Activated CD8-positive, alpha-beta memory T cell treated with anti-CD3 and anti-CD28 coated beads, Interleukin-2, amount 50 U/mL, for 48 hours (primary cell): ENCODE data around the gene MYH6.
"Not testable (repeated sequence)": the region's sequence is repeated elsewhere in the genome, so short reads cannot be mapped to it uniquely, and the experiment has no call there.

Experiments
- DNase-seq: peaks from one replicate; pipeline ENCODE4 v3.0.0-alpha.2; 2020

Gene MYH6

DNA sequence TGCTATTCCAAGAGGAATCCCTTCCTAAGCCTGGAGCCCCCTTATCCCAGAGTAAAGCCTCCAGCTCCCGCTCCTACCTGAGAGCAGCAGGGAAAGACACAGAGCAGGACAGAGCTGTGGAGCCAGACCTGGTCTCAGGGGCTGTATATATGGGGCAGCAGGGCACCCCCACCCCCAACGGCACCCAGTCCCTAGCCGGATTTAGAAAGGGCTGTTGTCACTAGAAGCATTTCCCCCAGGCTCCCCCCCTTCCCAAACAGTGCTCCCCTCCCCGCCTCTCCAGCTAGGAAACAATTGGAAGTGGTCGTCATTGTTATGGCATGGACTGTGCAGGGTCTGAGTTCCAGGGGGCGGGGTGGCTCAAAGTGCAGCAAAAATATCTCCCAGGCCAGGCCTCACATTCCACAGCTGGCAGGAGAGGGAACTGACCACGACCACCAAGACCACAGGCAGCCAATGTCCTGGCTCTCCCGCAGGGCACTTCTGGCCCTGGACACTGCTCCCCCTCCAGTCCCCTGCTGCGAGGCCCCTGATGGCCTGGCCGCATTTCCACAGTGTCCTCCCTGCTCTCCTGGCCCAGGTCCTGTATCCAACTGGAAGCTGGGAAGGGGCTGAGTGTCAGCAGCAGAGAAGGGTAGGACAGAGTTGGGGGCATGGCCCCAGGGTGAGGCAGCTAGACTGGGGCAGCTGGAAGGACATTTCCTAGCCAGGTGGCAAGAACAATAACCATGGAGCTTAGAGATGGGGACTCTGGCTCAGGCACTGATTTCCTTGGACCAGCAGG is 27.7 kb upstream of the MYH6 start, which contains the start of gene MYH7:
Gene MYH7 (minus strand): TSS at position 118 of the 784 bp plus-strand sequence. CDS start 1,928 bp downstream, outside the sequence.
- DNase-seq, result peak; percentile 30

DNA sequence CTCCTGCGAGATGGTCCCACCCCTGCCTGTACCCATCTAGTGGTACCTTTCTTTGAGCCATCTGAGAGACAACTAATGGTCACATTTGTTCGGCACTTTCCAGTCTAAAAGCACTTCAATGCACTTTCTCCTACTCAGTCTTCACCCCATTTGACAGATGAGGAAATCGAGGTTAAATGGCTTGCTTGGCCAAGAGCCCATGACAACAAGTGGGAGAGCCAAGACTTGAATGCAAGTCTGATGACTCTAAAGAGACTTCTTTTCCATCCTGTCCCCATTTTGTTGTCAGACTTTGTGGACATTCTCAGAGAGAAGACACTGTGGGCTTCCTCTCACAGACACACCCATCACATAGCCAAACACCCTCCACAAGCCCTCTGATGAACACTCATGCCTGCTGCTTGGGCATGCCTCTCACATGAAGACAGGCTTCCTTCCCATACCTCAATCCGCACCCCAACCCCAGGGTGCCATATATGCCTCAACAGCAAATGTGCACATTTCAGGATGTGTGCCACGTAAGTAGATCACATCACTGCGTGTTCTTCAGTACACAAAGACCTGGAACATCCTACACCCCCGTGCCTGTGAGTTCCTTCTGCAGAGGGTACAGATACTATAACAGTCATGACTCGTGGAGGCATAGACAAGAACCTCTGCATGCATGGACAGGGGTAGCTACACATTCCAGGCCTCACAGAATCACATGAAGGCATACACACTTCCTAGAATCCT is 26.6 kb upstream of the MYH6 start:
- DNase-seq, result peak; percentile 40

DNA sequence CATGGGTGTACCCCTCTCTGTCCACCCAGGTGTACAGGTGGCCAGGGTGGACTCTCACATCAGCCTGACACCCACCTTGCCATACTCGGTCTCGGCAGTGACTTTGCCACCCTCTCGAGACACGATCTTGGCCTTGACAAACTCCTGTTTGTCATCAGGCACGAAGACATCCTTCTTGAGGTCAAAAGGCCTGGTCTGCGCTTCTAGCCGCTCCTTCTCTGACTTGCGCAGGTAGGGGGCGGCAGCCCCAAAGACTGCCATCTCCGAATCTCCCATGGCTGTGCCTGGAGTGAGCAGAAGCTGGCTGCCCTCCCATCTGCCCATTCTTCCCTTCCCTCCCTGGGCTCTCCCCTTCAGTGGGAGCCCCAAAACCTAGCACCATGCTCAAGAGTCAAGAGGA is 25.4 kb upstream of the MYH6 start:
- no peak for DNase-seq

DNA sequence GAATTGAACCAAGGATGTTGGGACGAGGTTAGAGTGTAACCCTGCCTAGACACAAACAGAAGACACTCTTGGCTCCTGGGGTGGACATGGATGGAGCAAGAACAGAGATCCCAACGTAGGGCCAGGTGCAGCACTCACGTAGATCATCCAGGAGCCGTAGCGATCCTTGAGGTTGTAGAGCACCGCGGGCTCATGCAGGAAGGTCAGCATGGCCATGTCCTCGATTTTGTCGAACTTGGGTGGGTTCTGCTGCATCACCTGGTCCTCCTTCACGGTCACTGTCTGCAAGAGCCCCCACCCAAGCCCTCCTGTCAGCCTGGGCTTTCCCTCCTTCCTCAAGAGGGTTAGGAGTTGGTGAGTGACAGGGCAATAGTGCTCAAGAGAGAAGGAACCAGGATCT is 24.9 kb upstream of the MYH6 start:
- DNase-seq, result no peak

DNA sequence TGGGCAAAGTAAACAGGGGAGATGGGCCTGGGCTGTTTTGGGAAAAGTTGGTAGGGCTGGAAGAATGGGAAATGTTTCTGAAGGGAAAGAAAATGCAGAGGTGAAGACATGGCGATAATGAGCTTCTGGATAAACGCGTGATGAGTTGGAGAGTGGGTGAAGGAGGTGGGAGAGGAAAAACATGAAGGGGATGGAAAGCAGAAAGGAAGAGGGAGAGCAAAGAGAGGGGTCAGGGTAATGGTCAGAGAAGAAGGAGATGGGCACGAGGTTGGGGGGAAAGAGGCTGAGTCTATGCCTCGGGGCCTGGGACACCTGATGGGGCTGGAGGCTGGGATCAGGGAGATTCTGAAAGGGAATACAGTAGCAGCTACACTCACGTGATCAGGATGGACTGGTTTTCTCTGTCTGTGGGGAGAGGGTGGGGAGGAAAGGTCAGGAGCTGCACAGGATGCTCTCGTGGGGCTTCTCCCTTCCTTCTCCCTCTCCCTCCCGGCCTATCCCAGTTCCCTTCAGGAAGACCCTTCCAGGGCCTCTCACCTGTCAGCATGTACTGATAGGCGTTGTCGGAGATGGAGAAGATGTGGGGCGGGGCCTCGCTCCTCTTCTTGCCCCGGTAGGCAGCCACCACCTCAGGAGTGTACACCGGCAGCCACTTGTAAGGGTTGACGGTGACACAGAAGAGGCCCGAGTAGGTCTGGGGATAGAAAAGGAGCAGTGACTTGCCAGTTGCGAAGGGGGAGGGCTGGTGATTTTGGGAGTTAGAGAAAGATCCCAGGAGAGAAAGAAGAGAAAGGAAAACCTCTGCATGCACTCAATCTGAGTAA is 24.2 kb upstream of the MYH6 start:
- DNase-seq, result no peak

DNA sequence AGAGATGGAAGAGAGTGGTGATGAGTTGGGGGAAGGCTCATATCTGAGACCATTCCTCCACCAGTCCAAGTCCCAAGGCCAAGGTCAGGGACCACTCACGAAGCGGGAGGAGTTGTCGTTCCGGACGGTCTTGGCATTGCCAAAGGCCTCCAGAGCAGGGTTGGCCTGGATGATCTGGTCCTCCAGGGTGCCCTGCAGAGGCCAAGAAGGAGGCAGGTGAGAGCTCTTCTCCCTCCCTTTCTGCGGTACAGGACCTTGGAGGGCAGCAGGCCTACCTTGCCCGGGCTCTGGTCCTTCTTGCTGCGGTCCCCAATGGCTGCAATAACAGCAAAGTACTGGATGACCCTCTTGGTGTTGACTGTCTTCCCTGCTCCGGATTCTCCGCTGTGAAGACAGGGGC is 23.4 kb upstream of the MYH6 start:
- DNase-seq, result no peak

DNA sequence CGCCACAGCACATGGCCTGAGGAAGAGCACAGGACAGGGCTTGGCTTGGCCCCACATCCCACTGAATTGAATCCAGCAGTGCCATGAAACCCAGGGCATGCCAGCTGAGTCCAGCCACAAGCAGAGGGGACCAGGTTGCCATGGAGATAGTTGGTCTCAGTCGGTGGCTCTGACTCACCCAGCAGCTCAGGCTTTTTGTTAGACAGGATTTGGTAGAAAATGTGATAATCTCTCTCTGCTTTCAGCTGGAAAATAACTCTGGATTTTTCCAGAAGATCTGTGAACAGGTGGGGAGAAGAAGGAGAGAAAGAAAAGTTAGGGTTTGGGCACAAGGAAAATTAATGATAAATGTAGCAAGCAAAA is 22.6 kb upstream of the MYH6 start:
- no peak for DNase-seq

DNA sequence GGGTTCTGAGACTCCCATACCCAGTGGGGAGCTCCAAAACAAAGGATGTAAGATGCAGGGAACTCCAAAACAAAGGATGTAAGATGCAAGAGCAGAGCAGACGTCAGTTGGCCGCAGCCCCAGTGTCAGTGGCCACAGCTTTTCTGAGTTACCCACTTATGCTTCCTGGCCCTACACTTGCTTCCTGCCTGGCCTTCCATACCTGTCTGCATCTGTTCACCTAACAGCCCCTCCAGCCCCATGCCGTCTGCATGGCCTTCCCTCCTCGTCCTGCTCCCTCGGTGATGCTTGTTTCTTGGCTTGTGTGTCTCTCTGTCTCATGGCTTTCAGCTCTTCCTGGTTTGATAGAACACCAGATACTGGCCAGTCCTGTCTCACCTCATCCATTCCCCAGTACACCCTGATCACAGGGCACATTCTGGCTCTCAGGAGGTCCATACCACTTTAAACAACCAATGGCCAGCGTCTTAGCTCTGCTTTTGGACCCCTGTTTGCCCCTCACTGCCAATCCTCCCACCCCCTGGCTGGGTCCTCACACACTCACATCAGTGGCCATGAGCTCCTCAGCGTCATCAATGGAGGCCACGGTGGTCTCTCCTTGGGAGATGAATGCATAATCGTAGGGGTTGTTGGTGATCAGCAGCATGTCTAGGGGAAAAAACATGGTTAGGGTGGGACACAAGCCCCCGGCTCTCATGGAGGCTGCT is 22.1 kb upstream of the MYH6 start:
- DNase-seq, result no peak

DNA sequence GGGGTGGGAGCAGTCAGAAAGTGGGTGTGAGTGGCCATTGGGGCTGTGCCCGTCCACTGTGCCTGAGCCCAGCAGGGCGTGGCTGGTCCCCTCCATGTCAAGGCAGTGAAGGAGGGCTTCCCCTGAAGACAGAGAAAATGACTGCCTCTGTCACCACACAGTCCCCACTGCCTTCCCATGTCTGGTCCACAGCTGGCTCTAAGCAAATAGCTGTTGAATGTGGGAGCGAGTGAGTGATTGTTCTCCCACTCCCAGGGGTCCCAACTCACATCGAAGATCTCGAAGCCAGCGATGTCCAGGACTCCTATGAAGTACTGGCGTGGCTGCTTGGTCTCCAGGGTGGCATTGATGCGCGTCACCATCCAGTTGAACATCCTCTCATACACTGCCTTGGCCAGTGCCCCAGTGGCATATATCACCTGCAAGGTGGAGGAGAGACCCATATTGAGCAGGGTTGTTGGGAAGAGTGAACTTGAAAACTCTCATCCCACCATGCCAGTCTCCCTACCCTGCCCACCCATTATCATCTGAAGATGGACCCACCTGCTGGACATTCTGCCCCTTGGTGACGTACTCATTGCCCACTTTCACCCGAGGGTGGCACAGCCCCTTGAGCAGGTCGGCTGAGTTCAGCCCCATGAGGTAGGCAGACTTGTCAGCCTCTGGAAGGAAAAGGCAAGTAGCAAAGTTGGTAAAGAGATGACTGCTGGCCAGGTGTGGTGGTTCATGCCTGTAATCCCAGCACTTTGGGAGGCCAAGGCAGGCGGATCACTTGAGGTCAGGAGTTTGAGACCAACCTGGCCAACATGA is 20.8 kb upstream of the MYH6 start:
- DNase-seq, result no peak

DNA sequence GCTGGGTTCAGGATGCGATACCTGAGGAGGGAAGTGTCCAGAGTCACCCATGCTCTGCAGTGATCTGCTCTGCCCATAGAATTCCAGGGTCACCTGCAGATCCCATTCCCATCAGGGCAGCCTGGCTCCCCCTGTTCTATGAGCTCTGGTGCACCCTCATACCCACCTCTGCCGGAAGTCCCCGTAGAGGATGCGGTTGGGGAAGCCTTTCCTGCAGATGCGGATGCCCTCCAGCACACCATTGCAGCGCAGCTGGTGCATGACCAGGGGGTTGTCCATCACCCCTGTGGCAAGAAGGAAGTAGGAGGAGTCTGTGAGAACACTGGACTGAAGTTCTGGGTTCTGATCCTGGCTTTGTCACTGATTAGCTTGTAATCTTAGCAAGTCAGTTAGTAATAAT is 17.7 kb upstream of the MYH6 start:
- not testable (repeated sequence) for DNase-seq

DNA sequence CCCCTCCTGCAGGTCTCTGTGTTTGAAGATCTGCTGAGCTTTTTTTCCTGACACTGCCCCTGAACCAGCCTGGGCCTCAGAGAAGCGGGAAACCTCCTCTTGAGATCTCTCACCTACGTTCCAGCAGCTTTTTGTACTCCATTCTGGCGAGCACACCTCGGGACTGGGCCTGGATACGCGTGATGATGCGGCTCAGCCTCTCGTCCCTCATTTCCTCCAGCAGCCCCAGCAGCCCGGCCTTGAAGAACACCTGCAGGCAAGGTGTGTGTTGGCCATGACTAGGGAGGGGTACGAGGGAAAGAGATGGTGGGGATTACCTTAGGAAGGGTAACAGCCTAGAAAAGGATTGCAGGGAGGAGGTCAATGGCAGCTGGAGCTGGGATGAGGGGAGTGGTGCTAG is 17.1 kb upstream of the MYH6 start:
- no peak for DNase-seq

DNA sequence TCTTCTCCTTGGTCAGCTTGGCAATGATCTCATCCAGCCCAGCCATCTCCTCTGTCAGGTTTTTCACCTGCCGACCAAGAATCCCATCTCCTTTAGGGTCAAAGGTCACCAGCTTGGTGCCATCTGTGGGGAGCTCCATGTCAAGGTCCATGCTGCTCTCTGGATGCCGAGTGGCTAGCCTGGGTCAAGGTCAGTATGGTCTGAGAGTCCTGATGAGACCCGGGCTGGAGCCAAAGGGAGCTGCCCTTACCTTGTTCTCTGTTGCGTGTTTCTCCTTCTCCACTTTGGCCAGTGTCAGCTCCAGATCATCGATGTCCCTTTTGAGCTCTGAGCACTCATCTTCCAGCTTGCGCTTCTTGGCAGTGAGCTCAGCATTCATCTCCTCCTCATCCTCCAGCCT is 15.6 kb upstream of the MYH6 start:
- DNase-seq, result no peak

DNA sequence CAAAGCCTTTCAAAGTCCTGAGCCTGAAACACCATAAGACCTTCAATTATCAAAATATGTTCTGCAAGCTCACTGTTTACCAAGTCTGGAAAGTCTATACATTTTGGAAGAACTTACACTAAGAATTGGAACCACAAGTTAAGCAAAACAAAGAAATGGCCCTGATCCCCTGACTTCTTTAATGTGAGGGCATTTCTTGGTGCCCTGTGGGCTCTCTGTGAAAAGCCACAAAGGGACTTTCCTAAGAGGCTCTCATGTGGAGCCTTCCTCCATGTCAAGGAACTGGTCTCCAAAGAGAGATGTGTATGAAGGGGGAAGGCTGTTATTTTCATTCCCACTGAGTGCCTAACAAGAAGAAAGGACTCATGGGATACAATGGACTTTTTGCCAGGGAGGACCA is 13.5 kb upstream of the MYH6 start:
- no peak for DNase-seq

DNA sequence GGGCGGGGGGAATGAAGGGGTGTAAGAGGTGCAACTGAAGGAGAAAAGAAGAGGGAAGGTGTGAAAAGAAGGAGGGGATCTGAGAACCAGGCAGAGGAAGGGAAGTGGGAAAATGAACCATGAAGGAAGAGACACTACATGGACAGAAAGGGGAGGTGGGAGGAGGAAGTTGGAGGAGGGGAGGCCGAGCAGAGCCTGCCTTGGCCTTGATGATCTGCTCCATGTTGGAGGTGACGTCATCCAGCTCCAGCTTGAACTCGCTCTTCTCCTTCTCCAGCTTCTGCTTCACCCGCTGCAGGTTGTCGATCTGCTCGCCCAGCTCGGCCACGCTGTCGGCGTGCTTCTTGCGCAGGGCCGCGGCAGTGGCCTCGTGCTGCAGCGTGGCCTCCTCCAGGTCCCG is 11.6 kb upstream of the MYH6 start:
- DNase-seq, result not testable (repeated sequence)

DNA sequence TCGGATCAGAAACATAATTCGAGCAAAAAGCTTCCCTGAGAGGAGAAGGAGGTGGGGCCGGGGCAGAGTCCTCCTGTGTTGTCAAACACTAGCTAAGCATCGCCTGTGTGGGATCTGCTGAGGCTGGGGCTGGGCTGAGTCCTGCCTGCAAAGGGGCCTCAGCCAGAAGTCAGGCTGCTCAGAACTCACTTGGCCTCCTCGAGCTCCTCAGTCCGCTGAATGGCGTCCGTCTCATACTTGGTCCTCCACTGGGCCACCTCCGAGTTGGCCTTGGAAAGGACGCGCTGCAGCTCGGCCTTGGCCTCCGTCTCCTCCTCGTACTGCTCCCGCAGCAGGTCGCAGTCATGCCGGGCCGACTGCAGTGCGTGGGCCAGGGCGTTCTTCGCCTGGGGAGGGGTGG is 9.9 kb upstream of the MYH6 start:
- no peak for DNase-seq

DNA sequence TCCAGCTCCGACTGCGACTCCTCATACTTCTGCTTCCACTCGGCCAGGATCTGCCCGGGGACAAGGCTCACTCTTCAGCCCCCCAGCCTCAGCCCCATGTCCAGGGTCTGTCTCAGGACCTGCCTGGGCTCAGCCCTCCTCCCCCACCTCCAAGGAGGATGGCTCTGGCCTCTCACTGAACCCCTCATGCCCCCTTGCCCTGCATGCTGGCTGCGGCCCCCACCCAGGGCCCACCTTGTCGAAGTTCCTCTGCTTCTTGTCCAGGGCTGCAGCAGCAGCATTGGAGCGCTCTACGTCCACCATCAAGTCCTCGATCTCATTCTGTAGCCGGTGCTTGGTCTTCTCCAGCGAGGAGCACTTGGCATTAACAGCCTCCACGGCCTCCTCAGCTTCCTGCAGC is 9.2 kb upstream of the MYH6 start:
- not testable (repeated sequence) for DNase-seq

DNA sequence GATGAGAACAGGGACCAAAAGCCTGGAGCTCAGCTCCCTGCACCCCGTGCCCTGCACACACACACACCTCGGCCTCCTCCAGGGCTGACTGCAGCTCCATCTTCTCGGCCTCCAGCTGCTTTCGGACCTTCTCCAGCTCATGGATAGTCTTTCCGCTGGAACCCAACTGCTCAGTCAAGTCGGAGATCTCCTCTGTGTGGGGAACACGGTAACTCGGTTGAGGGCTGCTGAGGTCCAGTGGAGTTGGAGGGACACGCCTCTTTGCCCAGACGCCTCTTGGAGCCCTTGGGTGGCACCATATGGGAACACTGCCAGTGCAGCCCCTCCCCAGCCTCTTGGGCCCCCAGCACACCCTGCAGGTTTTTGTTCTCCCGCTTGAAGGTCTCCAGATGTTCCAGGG is 8.7 kb upstream of the MYH6 start:
- DNase-seq, result no peak

DNA sequence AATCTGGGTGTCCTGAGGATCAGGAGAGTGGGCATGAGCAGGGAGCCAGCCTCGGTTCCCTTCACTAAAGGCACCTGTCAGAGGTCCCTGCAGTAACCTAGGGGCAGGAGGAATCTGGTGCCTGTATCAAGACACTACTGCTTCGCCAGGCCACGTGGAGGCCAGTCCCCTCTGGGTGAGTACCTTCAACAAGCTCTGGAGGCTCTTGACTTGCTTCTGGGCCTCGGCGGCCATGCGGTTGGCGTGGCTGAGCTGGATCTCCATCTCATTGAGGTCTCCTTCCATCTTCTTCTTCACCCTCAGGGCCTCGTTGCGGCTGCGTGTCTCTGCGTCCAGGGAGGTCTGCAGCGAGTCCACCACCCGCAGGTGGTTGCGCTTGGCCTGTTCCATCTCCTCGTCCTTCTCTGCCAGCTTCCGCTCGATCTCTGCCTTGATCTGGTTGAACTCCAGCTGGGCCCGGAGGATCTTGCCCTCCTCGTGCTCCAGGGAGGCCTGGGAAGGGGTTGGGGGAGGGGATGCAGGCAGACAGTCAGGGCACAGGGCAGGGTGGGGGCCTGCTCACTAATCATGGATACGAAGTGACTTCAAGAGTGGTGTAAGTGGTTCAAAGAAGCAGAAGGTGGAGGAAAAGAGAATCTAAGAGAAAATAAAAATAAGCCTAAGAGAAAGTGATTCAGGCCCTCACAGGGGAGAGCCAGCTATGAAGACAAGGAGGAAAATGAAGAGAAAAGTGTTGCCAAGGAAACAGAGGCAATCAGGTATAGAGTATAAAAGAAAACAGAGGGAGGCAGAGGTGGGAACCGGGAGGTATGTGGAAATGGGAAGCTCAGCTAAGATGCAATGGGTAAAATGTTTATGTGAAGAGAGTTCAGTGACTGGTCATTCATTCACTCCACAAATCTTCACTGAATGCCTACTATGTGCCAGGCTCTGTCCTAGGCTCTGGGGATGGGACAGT is 8.0 kb upstream of the MYH6 start:
- DNase-seq, result no peak

DNA sequence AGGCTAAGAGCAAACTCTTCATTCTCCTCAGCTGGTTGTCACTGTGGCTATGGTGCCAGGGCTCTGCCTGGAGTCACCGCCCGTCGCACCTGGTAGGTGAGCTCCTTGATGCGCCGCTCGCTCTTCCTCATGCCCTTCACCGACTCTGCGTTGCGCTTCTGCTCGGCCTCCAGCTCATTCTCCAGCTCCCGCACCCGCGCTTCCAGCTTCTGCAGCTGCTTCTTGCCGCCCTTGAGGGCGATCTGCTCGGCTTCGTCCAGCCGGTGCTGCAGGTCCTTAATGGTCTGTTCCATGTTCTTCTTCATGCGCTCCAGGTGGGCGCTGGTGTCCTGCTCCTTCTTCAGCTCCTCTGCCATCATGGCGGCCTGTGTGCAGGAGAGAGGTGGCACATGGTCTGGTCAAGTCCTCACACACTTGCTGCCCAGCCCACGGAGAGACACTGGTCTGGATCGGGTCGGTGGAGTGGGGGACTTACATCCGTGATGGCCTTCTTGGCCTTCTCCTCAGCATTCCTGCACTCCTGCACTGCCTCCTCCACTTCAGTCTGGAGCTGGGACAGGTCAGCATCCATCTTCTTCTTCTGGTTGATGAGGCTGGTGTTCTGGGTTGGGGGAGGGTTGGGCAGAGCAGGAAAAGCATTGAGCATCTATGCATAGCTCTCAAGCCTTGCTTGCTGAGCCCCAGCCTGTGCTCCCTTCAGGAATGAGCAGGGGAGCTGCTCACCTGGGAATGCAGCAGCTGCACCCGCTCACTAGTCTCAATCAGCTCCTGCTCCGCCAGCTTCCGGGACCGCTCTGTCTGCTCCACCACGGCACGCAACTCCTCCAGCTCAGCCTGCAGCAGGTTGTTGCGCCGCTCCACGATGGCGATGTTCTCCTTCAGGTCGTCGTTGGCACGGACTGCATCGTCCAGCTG is 7.1 kb upstream of the MYH6 start:
- no peak for DNase-seq

DNA sequence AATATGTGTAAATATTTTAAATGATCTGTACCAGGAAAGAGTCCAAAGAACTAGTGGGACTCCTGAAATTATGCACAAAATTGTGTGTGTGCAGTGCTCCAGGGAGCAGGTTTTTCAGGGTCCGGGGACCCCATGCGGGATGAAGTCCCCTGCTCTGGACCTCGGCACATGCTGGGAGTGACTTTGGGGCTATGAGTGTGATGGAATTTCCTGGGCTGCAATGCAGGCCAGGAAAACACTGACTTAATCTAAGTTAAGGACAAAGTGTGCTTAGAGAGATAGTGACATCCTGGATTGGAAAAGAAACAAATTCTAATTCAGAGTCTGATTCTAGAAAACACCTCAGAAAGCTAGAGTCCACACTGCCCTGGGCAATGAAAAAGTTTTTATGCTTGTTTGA is 6.2 kb upstream of the MYH6 start:
- no peak for DNase-seq
